CD14-positive monocyte (primary cell): Measurements from ENCODE around the gene HS6ST3. TPM values are rescaled to one million over a fixed set of nuclear protein-coding genes. Genes with fewer than 3 reads are reported as not detected.

Source experiments
- DNase-seq, 3 donors: peaks; one replicate each; pipeline ENCODE4 v3.0.0-alpha.2; 2011 to 2022
- H2AFZ ChIP-seq: 2 replicates; pipeline ENCODE4 v1.6.0; 2012; ENCODE audit warnings: mild to moderate bottlenecking, low read depth, low read length, inconsistent platforms; ENCODE audit not compliant: insufficient read depth, poor library complexity, severe bottlenecking
- H3K27ac ChIP-seq, 2 donors: 1 replicate in 1 of 2; 2 replicates in 1 of 2; pipeline ENCODE4 v1.5.1; 2012 to 2013; ENCODE audit warnings: low read length in 2 of 2, control low read depth in 1 of 2, inconsistent platforms in 1 of 2, low read depth in 1 of 2, mild to moderate bottlenecking in 1 of 2
- H3K27me3 ChIP-seq, 2 donors: one replicate each; pipeline versions ENCODE4 v1.6.0 to v1.6.1; 2011 to 2013; ENCODE audit warnings: low read length in 2 of 2; ENCODE audit not compliant: control insufficient read depth in 2 of 2, insufficient read depth in 2 of 2
- H3K36me3 ChIP-seq, 2 donors: replicated peaks in 1 of 2; 1 replicate in 1 of 2; 2 replicates in 1 of 2; pipeline versions ENCODE4 v1.5.1 to v1.6.1; 2012 to 2013; ENCODE audit warnings: low read length in 2 of 2, control low read depth in 1 of 2, inconsistent platforms in 1 of 2, mild to moderate bottlenecking in 1 of 2; ENCODE audit not compliant: insufficient read depth in 2 of 2, control insufficient read depth in 1 of 2
- H3K4me1 ChIP-seq, 2 donors: 1 replicate in 1 of 2; 2 replicates in 1 of 2; pipeline versions ENCODE4 v1.5.1 to v1.6.1; 2012 to 2013; ENCODE audit warnings: low read length in 2 of 2, control low read depth in 1 of 2, inconsistent platforms in 1 of 2, mild to moderate bottlenecking in 1 of 2, moderate library complexity in 1 of 2; ENCODE audit not compliant: insufficient read depth in 2 of 2, control insufficient read depth in 1 of 2
- H3K4me2 ChIP-seq: replicated peaks from 2 replicates; pipeline ENCODE3; 2012; ENCODE audit warnings: low read length, moderate library complexity, mild to moderate bottlenecking; ENCODE audit not compliant: poor library complexity, severe bottlenecking; ENCODE audit errors: extremely low read depth
- H3K4me3 ChIP-seq, 3 experiments: fragments of 200-600 bp in 1 of 3; sonication (generic) in 1 of 3; replicated peaks in 1 of 3; 1 replicate in 2 of 3; 2 replicates in 1 of 3; pipeline ENCODE4 v1.5.1; 2011 to 2013; ENCODE audit warnings: low read length in 3 of 3, mild to moderate bottlenecking in 3 of 3, control low read depth in 2 of 3, low read depth in 2 of 3, inconsistent platforms in 1 of 3, moderate library complexity in 1 of 3
- H3K79me2 ChIP-seq: 2 replicates; pipeline ENCODE4 v1.6.0; 2012; ENCODE audit warnings: mild to moderate bottlenecking, control low read depth, inconsistent platforms, low read length, moderate library complexity; ENCODE audit not compliant: insufficient read depth
- H3K9ac ChIP-seq: 2 replicates; pipeline ENCODE4 v1.6.0; 2017; ENCODE audit warnings: low read length, mild to moderate bottlenecking; ENCODE audit not compliant: insufficient read depth, poor library complexity, severe bottlenecking
- H3K9me3 ChIP-seq, 2 donors: replicated peaks in 1 of 2; 1 replicate in 1 of 2; 2 replicates in 1 of 2; pipeline versions ENCODE4 v1.5.1 to v1.6.1; 2012 to 2013; ENCODE audit warnings: low read length in 2 of 2, control low read depth in 1 of 2; ENCODE audit not compliant: control insufficient read depth in 1 of 2, insufficient read depth in 1 of 2
- H4K20me1 ChIP-seq: 2 replicates; pipeline ENCODE4 v1.6.0; 2012; ENCODE audit warnings: mild to moderate bottlenecking, low read length, control low read depth, moderate library complexity; ENCODE audit not compliant: insufficient read depth
- H3K27ac Mint-ChIP-seq, 7 donors: one replicate each; pipeline ENCODE4 v1.8.0; 2020; ENCODE audit warnings: mild to moderate bottlenecking in 7 of 7, mixed read lengths in 7 of 7, moderate library complexity in 6 of 7, inconsistent platforms in 2 of 7
- H3K27me3 Mint-ChIP-seq, 3 donors: one replicate each; pipeline ENCODE4 v1.8.0; 2021 to 2022; ENCODE audit warnings: low read depth in 3 of 3, mild to moderate bottlenecking in 3 of 3, mixed read lengths in 3 of 3, moderate library complexity in 3 of 3, inconsistent platforms in 1 of 3
- H3K36me3 Mint-ChIP-seq, 2 donors: one replicate each; pipeline ENCODE4 v1.8.0; 2020; ENCODE audit warnings: mixed read lengths in 2 of 2, inconsistent platforms in 1 of 2, mild to moderate bottlenecking in 1 of 2
- H3K4me1 Mint-ChIP-seq: one replicate; pipeline ENCODE4 v1.8.0; 2020; ENCODE audit warnings: mild to moderate bottlenecking, mixed read lengths
- H3K4me3 Mint-ChIP-seq, 2 donors: one replicate each; pipeline ENCODE4 v1.8.0; 2020; ENCODE audit warnings: mild to moderate bottlenecking in 2 of 2, mixed read lengths in 2 of 2, moderate library complexity in 1 of 2
- H3K9me3 Mint-ChIP-seq, 7 donors: one replicate each; pipeline ENCODE4 v1.8.0; 2020 to 2022; ENCODE audit warnings: mixed read lengths in 7 of 7, mild to moderate bottlenecking in 6 of 7, moderate library complexity in 6 of 7, inconsistent platforms in 2 of 7
- CTCF ChIP-seq: fragments of 200-600 bp; IDR thresholded peaks from one replicate; pipeline ENCODE4 v1.8.0; 2022; ENCODE audit warnings: antibody characterized with exemption, mild to moderate bottlenecking
- WGBS: methylation state at CpG from one replicate; pipeline ENCODE4 v1.1.5; 2013; ENCODE audit warnings: missing lambda C conversion rate; ENCODE audit not compliant: insufficient coverage; 5-methylcytosine and 5-hydroxymethylcytosine counted together
- intact Hi-C, 2 donors: fragments of 100-400 bp; cut with micrococcal nuclease; formaldehyde crosslinking; loops; one replicate each; pipeline versions ENCODE4 v1.15.0 to v1.15.1; 2023
- polyA plus RNA-seq, 3 donors: library from polyadenylated mRNA; depleted of rRNA in 1 of 3; unstranded in 2 of 3; stranded (reverse) in 1 of 3; fragments of 300-500 nt in 2 of 3; fragments of >200 nt in 1 of 3; fragmentation: Illumina TruSeq in 2 of 3; gene quantifications; 1 replicate in 2 of 3; 2 replicates in 1 of 3; pipeline ENCODE4 v1.2.3, GENCODE V29; 2012 to 2021

The HS6ST3 gene
- polyA plus RNA-seq, 3 donors, result not detected

GRCh38 chr13:96338030-96338429 lies 248.1 kb downstream of the HS6ST3 start:
- DNase-seq, result no peak
- no peak overlapping the region for H2AFZ ChIP-seq
- WGBS, result 96% methylated on average over 4 of the region's 4 CpGs
- Mint-ChIP-seq H3K4me3 (no peak overlapping the region), H3K4me1 (no peaks in the 10 kb centered on the region), H3K27me3 (peaks cover 0 to 2% (median 0%) of the 10 kb centered on the region in 3 donors), H3K36me3 (no peaks in the 10 kb centered on the region), H3K27ac (no peak overlapping the region), H3K9me3 (peaks cover 3 to 34% (median 12%) of the 10 kb centered on the region in 7 donors)
- intact Hi-C loops, result no loop called here
- no peaks in the 10 kb centered on the region for H4K20me1 ChIP-seq
- H3K36me3 ChIP-seq, result no peaks in the 10 kb centered on the region
- TF ChIP-seq CTCF, result no peak
- no peak overlapping the region for H3K4me2 ChIP-seq
- no peak overlapping the region for H3K27ac ChIP-seq
- no peaks in the 10 kb centered on the region for H3K4me1 ChIP-seq
- H3K9me3 ChIP-seq, result peaks cover 18 to 20% of the 10 kb centered on the region in 2 donors
- no peak overlapping the region for H3K4me3 ChIP-seq
- no peak overlapping the region for H3K9ac ChIP-seq
- no peaks in the 10 kb centered on the region for H3K79me2 ChIP-seq
- H3K27me3 ChIP-seq, result no peaks in the 10 kb centered on the region

- Histone ChIP-seq H3K27me3 (no peaks in the 10 kb centered on the region), H3K9me3 (peaks cover 11 to 17% of the 10 kb centered on the region in 2 donors), H3K27ac (no peak overlapping the region), H3K36me3 (no peaks in the 10 kb centered on the region), H4K20me1 (no peaks in the 10 kb centered on the region), H3K4me2 (no peak overlapping the region), H2AFZ (no peak overlapping the region), H3K79me2 (no peaks in the 10 kb centered on the region), H3K4me1 (no peaks in the 10 kb centered on the region), H3K4me3 (no peak overlapping the region), H3K9ac (no peak overlapping the region)
- H3K27ac Mint-ChIP-seq, result no peak overlapping the region
- TF ChIP-seq CTCF, result no peak
- no peaks in the 10 kb centered on the region for H3K4me1 Mint-ChIP-seq
- peaks cover 0 to 17% (median 4%) of the 10 kb centered on the region in 7 donors for H3K9me3 Mint-ChIP-seq
- H3K36me3 Mint-ChIP-seq, result no peaks in the 10 kb centered on the region
- no peaks in the 10 kb centered on the region for H3K27me3 Mint-ChIP-seq
- no peak for DNase-seq
- no peak overlapping the region for H3K4me3 Mint-ChIP-seq
- intact Hi-C loops, result no loop called here
- WGBS, result no CpG with 5 or more reads among the region's 3 CpGs
Measured at GRCh38 chr13:96342286-96342685, 252.4 kb downstream of the HS6ST3 start.
